SH-SY5Y (cell line): ENCODE measurements around the gene MICU2.

Experiments
- GATA2 ChIP-seq: IDR thresholded peaks from 2 replicates; pipeline ENCODE4 v1.6.1; 2011; ENCODE audit warnings: mild to moderate bottlenecking, low read depth, low read length
- GATA3 ChIP-seq: IDR thresholded peaks from 2 replicates; pipeline ENCODE4 v1.6.1; 2011; ENCODE audit warnings: low read depth, mild to moderate bottlenecking, low read length, moderate library complexity

MICU2 gene

DNA sequence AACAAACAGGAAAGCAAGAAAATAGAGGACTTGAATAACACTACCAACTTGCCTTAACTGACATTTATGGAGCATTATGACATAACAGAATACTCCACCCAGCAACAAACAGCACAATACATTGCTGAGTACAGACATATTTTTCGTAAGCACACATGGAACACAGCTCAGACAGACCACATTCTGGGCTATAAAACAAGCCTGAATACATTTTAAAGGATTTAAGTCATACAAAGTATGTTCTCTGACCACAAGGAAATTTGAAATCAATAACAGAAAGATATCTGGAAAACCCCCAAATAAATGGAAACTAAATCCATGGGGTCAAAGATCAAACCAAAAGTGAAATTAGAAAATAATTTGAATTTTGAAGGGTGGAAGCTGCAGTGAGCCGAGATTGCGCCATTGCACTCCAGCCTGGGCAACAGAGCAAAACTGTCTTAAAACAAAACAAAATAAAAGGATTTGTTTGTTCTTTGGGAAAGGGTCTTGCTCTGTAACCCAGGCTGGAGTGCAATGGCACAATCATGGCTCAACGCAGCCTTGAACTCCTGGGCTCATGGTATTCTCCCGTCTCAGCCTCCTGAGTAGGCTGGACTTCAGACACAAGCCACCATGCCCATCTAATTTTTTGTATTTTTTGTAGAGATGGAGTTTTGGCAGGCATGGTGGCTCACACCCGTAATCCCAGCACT, 150.4 kb downstream of the MICU2 start:
- no peak for TF ChIP-seq GATA2
- no peak for TF ChIP-seq GATA3

DNA sequence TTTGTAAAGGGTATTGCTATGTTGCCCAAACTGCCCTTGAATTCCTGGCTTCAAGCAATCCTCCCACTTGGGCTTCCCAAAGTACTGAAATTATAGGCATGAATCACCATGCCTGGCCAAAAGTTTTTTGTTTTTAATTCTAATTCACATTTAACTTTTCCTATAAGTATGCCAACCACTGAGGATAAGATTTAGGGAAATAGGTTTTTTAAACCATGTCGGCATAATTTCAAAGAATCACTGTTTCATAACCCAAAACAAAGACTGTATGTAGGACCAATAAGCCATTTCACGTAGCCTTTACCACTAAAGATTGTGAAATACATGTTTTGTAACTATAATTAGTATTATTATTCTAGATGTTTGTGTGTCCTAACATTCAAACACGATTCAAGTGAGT, 153.0 kb downstream of the MICU2 start:
- no peak for TF ChIP-seq GATA3
- no peak for TF ChIP-seq GATA2

- TF ChIP-seq GATA3 (no peak), GATA2 (no peak)
Observed at GRCh38 chr13:21446656-21447055, 157.3 kb downstream of the MICU2 start.

GRCh38 chr13:21445759-21446158, 158.2 kb downstream of the MICU2 start:
- TF ChIP-seq GATA2 (no peak), GATA3 (no peak)

GRCh38 chr13:21443171-21443570, 160.8 kb downstream of the MICU2 start:
- TF ChIP-seq GATA3 (no peak), GATA2 (no peak)
